GM13977 (cell line): Measurements from ENCODE around the gene PTRHD1.

Source experiments
- DNase-seq: peaks from one replicate; pipeline ENCODE4 v3.0.0; 2012; ENCODE audit warnings: low spot score
- CTCF ChIP-seq: IDR thresholded peaks from 2 replicates; pipeline ENCODE4 v1.5.1; 2012; ENCODE audit warnings: mild to moderate bottlenecking, control low read depth; ENCODE audit not compliant: insufficient read depth; ENCODE audit errors: extremely low read depth, missing control alignments
- in situ Hi-C: fragments of 300-500 bp; cut with MboI; formaldehyde crosslinking; loops from one replicate; pipeline ENCODE4 v1.12.0; 2022; ENCODE audit warnings: low sequenced_read_pairs, low pct_unique_long_range_greater_than_20kb, mixed read lengths, inconsistent platforms; ENCODE audit not compliant: unreplicated experiment

Gene PTRHD1

GRCh38 chr2:24824071-24824588 is 30.9 kb upstream of the PTRHD1 start:
- DNase-seq: no peak
- TF ChIP-seq CTCF: no peak
- in situ Hi-C loops: loop anchor here (10.0 kb wide), 1 partner anchor 409 kb away; no protein-coding TSS in a partner anchor

- in situ Hi-C loops: loop anchor here (10.0 kb wide), 1 partner anchor 407 kb away; no protein-coding TSS in a partner anchor
- no peak for DNase-seq
- no peak for TF ChIP-seq CTCF
Observed at GRCh38 chr2:24822049-24822706, 29.0 kb upstream of the PTRHD1 start.

- in situ Hi-C loops: loop anchor here (10.0 kb wide), 1 partner anchor 407 kb away; no protein-coding TSS in a partner anchor
- DNase-seq: no peak
- TF ChIP-seq CTCF: no peak
Observed at GRCh38 chr2:24821433-24821891, 28.3 kb upstream of the PTRHD1 start.

GRCh38 chr2:24820598-24821432 is 27.6 kb upstream of the PTRHD1 start:
- TF ChIP-seq CTCF: no peak
- in situ Hi-C loops: loop anchor here (10.0 kb wide), 1 partner anchor 406 kb away; no protein-coding TSS in a partner anchor
- DNase-seq: no peak

GRCh38 chr2:24820175-24820513 is 27.0 kb upstream of the PTRHD1 start:
- in situ Hi-C loops: loop anchor here (10.0 kb wide), 1 partner anchor 405 kb away; no protein-coding TSS in a partner anchor
- TF ChIP-seq CTCF: no peak
- DNase-seq: no peak

- DNase-seq: no peak
- TF ChIP-seq CTCF: no peak
- in situ Hi-C loops: loop anchor here (10.0 kb wide), 1 partner anchor 405 kb away; no protein-coding TSS in a partner anchor
Observed at GRCh38 chr2:24819442-24820174, 26.4 kb upstream of the PTRHD1 start.
